Esophagus muscularis mucosa (tissue), 4 donors: Measurements from ENCODE around the gene SND1. TPM values are rescaled to one million over a fixed set of nuclear protein-coding genes. Genes with fewer than 3 reads are reported as not detected.

Source experiments
- DNase-seq: peaks from one replicate; pipeline ENCODE4 v3.0.0-alpha.2; 2017; ENCODE audit errors: extremely low spot score
- H3K27ac ChIP-seq, 4 donors: fragments of 200-600 bp; sonication (generic); replicated peaks in 1 of 4; 1 replicate in 3 of 4; 2 replicates in 1 of 4; pipeline ENCODE4 v1.5.1; 2016 to 2019; ENCODE audit warnings: mild to moderate bottlenecking in 1 of 4
- H3K27me3 ChIP-seq, 4 donors: fragments of 200-600 bp; sonication (generic); one replicate each; pipeline versions ENCODE4 v1.5.1 to v1.6.0; 2016 to 2019
- H3K36me3 ChIP-seq, 4 donors: fragments of 200-600 bp; sonication (generic); one replicate each; pipeline ENCODE4 v1.5.1; 2016 to 2019
- H3K4me1 ChIP-seq, 4 donors: fragments of 200-600 bp; sonication (generic); one replicate each; pipeline ENCODE4 v1.5.1; 2016 to 2019
- H3K4me3 ChIP-seq, 4 donors: fragments of 200-600 bp; sonication (generic); 1 replicate in 2 of 4; 2 replicates in 2 of 4; pipeline ENCODE4 v1.5.1; 2016 to 2019; ENCODE audit warnings: mild to moderate bottlenecking in 4 of 4, moderate library complexity in 1 of 4
- H3K9me3 ChIP-seq, 4 donors: fragments of 200-600 bp; sonication (generic); 1 replicate in 3 of 4; 2 replicates in 1 of 4; pipeline ENCODE4 v1.5.1; 2016 to 2019
- CTCF ChIP-seq, 3 experiments: fragments of 200-600 bp in 2 of 3; fragments of 450-650 bp in 1 of 3; sonication (generic) in 2 of 3; IDR thresholded peaks; one replicate each; pipeline ENCODE4 v1.5.1; 2017 to 2019; ENCODE audit warnings: antibody characterized with exemption in 3 of 3, mild to moderate bottlenecking in 2 of 3, moderate library complexity in 1 of 3
- EP300 ChIP-seq: sonication (generic); formaldehyde crosslinking; IDR thresholded peaks from one replicate; pipeline ENCODE4 v1.6.1; 2017; ENCODE audit warnings: antibody characterized with exemption
- POLR2A ChIP-seq: fragments of 450-650 bp; IDR thresholded peaks from one replicate; pipeline ENCODE4 v1.6.1; 2017; ENCODE audit warnings: antibody characterized with exemption, moderate library complexity, mild to moderate bottlenecking, low read depth
- POLR2AphosphoS5 ChIP-seq, 2 donors: sonication (generic); formaldehyde crosslinking; IDR thresholded peaks; one replicate each; pipeline ENCODE4 v1.6.1; 2017; ENCODE audit warnings: antibody characterized with exemption in 2 of 2
- WGBS: methylation state at CpG from one replicate; pipeline ENCODE4 v1.1.5; 2018; 5-methylcytosine and 5-hydroxymethylcytosine counted together
- intact Hi-C: fragments of 100-400 bp; cut with DNase I; formaldehyde crosslinking; loops from one replicate; pipeline ENCODE4 v1.15.1; 2023
- total RNA-seq, 4 donors: library from RNA; depleted of rRNA; stranded (reverse); fragments of >200 nt; gene quantifications; one replicate each; pipeline versions ENCODE4 v1.1.0 to v1.2.1, GENCODE V29; 2016

The SND1 gene
- total RNA-seq, 4 donors from 2014 or later, result 71.4 to 91.2 (median 81.3) TPM

GRCh38 chr7:127920787-127921438, 268.9 kb downstream of the SND1 start:
- H3K4me1 ChIP-seq, result no peaks in the 10 kb centered on the region
- intact Hi-C loops, result no loop called here
- no peaks in the 10 kb centered on the region for H3K36me3 ChIP-seq
- no peak overlapping the region for H3K4me3 ChIP-seq
- WGBS, result 98% methylated on average over 2 of the region's 2 CpGs
- no peak for DNase-seq
- H3K9me3 ChIP-seq, result no peaks in the 10 kb centered on the region
- H3K27ac ChIP-seq, result no peak overlapping the region
- H3K27me3 ChIP-seq, result no peaks in the 10 kb centered on the region
- TF ChIP-seq CTCF (IDR thresholded peaks at IDR 0.05), result no peak
- no peak for TF ChIP-seq POLR2A
- no peak for TF ChIP-seq EP300
- TF ChIP-seq POLR2AphosphoS5 (IDR thresholded peaks at IDR 0.05), result no peak

- 100% methylated on average over 1 of the region's 1 CpG for WGBS
- no peaks in the 10 kb centered on the region for H3K9me3 ChIP-seq
Observed at GRCh38 chr7:127922656-127923055, 270.7 kb downstream of the SND1 start.

DNA sequence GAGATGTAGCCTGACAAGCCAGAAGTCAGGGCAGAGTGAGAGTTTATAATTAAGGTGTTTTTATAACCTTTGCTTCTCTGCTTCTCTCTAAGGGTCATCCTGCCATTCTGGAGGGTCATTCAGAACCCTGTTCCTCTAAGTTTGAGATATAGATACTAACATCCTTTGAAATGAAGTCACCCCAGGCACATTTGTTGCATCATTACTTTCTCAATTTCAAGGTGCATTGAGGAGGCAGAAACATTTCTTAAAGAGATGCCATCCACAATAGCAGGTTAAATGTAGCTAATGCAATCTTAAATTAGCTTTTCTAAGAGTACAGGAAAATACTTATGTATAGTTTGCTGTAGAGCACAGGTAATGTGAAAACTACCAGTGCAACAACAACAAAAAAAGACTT, 272.9 kb downstream of the SND1 start:
- H3K27ac ChIP-seq, result no peak overlapping the region
- no peak for DNase-seq

More at GRCh38 chr7:127922656-127923055, 270.7 kb downstream of the SND1 start:
- Histone ChIP-seq H3K4me3 (no peak overlapping the region), H3K27ac (no peak overlapping the region), H3K36me3 (no peaks in the 10 kb centered on the region), H3K27me3 (no peaks in the 10 kb centered on the region), H3K4me1 (peaks cover 0 to 12% (median 11%) of the 10 kb centered on the region in 4 donors)
- intact Hi-C loops, result no loop called here
- DNase-seq, result no peak
- TF ChIP-seq EP300, result no peak
- TF ChIP-seq CTCF (IDR thresholded peaks at IDR 0.05), result no peak
- no peak for TF ChIP-seq POLR2AphosphoS5 (IDR thresholded peaks at IDR 0.05)
- no peak for TF ChIP-seq POLR2A

DNA sequence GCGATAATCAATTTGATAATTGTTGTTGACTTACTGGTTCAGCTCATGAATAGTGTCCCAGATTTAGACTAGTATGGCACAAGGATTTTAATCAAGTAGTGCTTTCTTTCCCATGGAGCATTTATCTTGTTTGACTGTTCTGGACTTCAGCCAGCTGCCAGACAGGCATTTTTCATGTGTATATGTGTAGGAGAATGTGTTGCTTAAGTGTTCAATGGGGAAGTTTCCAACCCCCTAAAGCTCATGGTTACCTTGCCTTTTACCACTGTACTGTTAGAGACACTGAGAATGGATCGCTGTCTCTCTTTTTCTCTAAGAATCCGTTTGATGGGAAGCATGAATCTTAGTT, 275.3 kb downstream of the SND1 start:
- H3K4me1 ChIP-seq, result peaks cover 0 to 21% (median 20%) of the 10 kb centered on the region in 4 donors
- intact Hi-C loops, result no loop called here
- no peaks in the 10 kb centered on the region for H3K9me3 ChIP-seq
- no peak overlapping the region for H3K27ac ChIP-seq
- DNase-seq, result no peak
- TF ChIP-seq POLR2AphosphoS5 (IDR thresholded peaks at IDR 0.05) (no peak), CTCF (IDR thresholded peaks at IDR 0.05) (no peak), POLR2A (no peak), EP300 (no peak)
- H3K4me3 ChIP-seq, result no peak overlapping the region
- WGBS, result 68% methylated on average over 3 of the region's 3 CpGs
- peaks cover 13 to 26% (median 19%) of the 10 kb centered on the region in 4 donors for H3K36me3 ChIP-seq
- H3K27me3 ChIP-seq, result no peaks in the 10 kb centered on the region

More for the DNA sequence above, 272.9 kb downstream of the SND1 start:
- intact Hi-C loops, result no loop called here
- Histone ChIP-seq H3K27me3 (no peaks in the 10 kb centered on the region), H3K36me3 (peaks cover 6 to 9% (median 9%) of the 10 kb centered on the region in 4 donors), H3K9me3 (no peaks in the 10 kb centered on the region), H3K4me1 (peaks cover 0 to 21% (median 20%) of the 10 kb centered on the region in 4 donors), H3K4me3 (no peak overlapping the region)
- TF ChIP-seq EP300 (no peak), CTCF (IDR thresholded peaks at IDR 0.05) (no peak), POLR2AphosphoS5 (IDR thresholded peaks at IDR 0.05) (no peak), POLR2A (no peak)

DNA sequence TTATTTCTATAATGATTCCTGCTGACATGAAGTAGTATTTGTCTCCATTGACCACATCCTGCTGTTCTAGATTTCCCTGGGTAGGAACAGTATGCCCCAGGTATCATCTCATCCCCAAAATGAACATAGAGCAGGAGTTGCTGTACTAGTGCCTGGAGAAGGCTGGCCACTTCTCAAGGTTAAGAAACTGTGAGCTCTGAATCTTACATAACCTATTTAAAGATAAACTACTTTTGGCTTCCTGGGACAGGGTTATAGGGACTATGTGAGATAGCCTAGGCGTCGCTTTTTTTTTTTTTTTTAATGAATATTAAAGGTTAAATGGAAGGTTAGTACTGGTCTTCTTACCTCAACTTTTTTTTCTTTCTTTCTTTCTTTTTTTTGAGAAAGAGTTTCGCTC, 276.2 kb downstream of the SND1 start:
- WGBS, result 92% methylated on average over 3 of the region's 3 CpGs
- no peak for DNase-seq
- TF ChIP-seq EP300 (no peak), POLR2A (no peak), CTCF (IDR thresholded peaks at IDR 0.05) (no peak), POLR2AphosphoS5 (IDR thresholded peaks at IDR 0.05) (no peak)
- H3K36me3 ChIP-seq, result peaks cover 13 to 26% (median 19%) of the 10 kb centered on the region in 4 donors
- no peaks in the 10 kb centered on the region for H3K9me3 ChIP-seq
- H3K27ac ChIP-seq, result no peak overlapping the region
- H3K27me3 ChIP-seq, result no peaks in the 10 kb centered on the region
- intact Hi-C loops, result no loop called here
- H3K4me3 ChIP-seq, result no peak overlapping the region
- peaks cover 0 to 21% (median 20%) of the 10 kb centered on the region in 4 donors for H3K4me1 ChIP-seq
